ENCODE measurements around the gene PABPC5. TPM values are rescaled to one million over a fixed set of nuclear protein-coding genes. Genes with fewer than 3 reads are reported as not detected.

The PABPC5 gene
- total and polyA plus RNA-seq, 2 of the 8 experiments (the other 6 are each of a cell fraction or from before 2014, with no cell fraction given): 0.35 to 1.0 TPM

GRCh38 chrX:91389026-91389425 is 45.6 kb upstream of the PABPC5 start:
- Histone ChIP-seq H2BK20ac (ENCODE audit: low read length) (no peak overlapping the region), H3K4ac (replicated peaks; ENCODE audit: insufficient read length, low read depth, low read length) (no peak overlapping the region), H4K91ac (replicated peaks; ENCODE audit: insufficient read length, low read length) (no peak overlapping the region), H2AFZ (ENCODE audit: low read length) (no peak overlapping the region), H4K5ac (ENCODE audit: insufficient read length, low read depth, low read length) (no peak overlapping the region), H2BK12ac (ENCODE audit: low read depth, low read length) (no peak overlapping the region), H3K9me3 (ENCODE audit: insufficient read depth in 2 of 2, low read depth in 1 of 2, low read length in 1 of 2) (no peaks in the 10 kb centered on the region), H3K27me3 (replicated peaks in 1 of 4; ENCODE audit: control insufficient read depth in 3 of 4, extremely low read depth in 1 of 4, insufficient read depth in 3 of 4, low read length in 3 of 4) (no peaks in the 10 kb centered on the region), H2BK120ac (replicated peaks; ENCODE audit: low read depth, low read length) (no peak overlapping the region), H3K23me2 (ENCODE audit: low read depth, low read length) (no peaks in the 10 kb centered on the region), H3K4me2 (ENCODE audit: insufficient read depth in 1 of 2, low read depth in 2 of 2, low read length in 2 of 2) (no peak overlapping the region), H3K23ac (ENCODE audit: insufficient read length) (no peak overlapping the region), H3K14ac (ENCODE audit: insufficient read length) (no peak overlapping the region), H2BK15ac (ENCODE audit: low read length) (no peak overlapping the region), H3K9ac (replicated peaks in 1 of 4; ENCODE audit: extremely low read depth in 1 of 4, low read depth in 3 of 4, low read length in 3 of 4) (no peak overlapping the region), H2BK5ac (ENCODE audit: low read depth, low read length) (no peak overlapping the region), H2AK5ac (ENCODE audit: low read depth, low read length) (no peak overlapping the region), H3K18ac (ENCODE audit: extremely low read depth, low read length) (no peak overlapping the region), H3K36me3 (ENCODE audit: control insufficient read depth in 2 of 4, insufficient read depth in 4 of 4, low read length in 3 of 4) (no peaks in the 10 kb centered on the region), H3K79me2 (ENCODE audit: control insufficient read depth in 1 of 2, insufficient read depth in 2 of 2, low read length in 2 of 2) (no peaks in the 10 kb centered on the region), H3K56ac (replicated peaks; ENCODE audit: insufficient read length, low read depth, low read length) (no peak overlapping the region), H4K20me1 (replicated peaks in 1 of 2; ENCODE audit: control insufficient read depth in 1 of 2, insufficient read depth in 2 of 2, low read length in 2 of 2) (no peaks in the 10 kb centered on the region), H3K4me3 (ENCODE audit: extremely low read depth in 1 of 4, insufficient read depth in 2 of 4, low read depth in 3 of 4, low read length in 4 of 4) (no peak overlapping the region), H4K8ac (ENCODE audit: extremely low read depth, insufficient read depth, low read length) (no peak overlapping the region), H3K79me1 (ENCODE audit: low read depth, low read length) (no peaks in the 10 kb centered on the region), H3K4me1 (replicated peaks in 1 of 4; ENCODE audit: control insufficient read depth in 3 of 4, insufficient read depth in 4 of 4, low read length in 3 of 4) (no peaks in the 10 kb centered on the region), H3K27ac (ENCODE audit: low read depth, low read length) (no peak overlapping the region)
- ChIA-PET POLR2A (ENCODE audit: partially characterized antibody) (no interaction called here), CTCF (ENCODE audit: partially characterized antibody) (no interaction called here)
- FAIRE-seq: no peak
- no peak for DNase-seq (ENCODE audit: low read depth in 1 of 2, low spot score in 2 of 2)
- 97% methylated on average over 2 of the region's 2 CpGs; no CpG with 5 or more reads in 1 of the 2 experiments for WGBS, 2 experiments (ENCODE audit: extremely low coverage in 1 of 2, insufficient coverage in 1 of 2, insufficient read length in 1 of 2, insufficient replicate concordance in 2 of 2, low coverage in 1 of 2, low lambda C conversion rate in 2 of 2, missing lambda C conversion rate in 1 of 2)
- TF ChIP-seq CTBP2 (IDR thresholded peaks at IDR 0.05; ENCODE audit: borderline replicate concordance, insufficient read depth, insufficient read length, low read length): no peak
- TF ChIP-seq SIN3A (conservative IDR thresholded peaks at IDR 0.05 in 1 of 2, IDR thresholded peaks at IDR 0.05 in 1 of 2; ENCODE audit: low read depth in 1 of 2, low read length in 2 of 2): no peak
- no peak for TF ChIP-seq RXRA (IDR thresholded peaks at IDR 0.05; ENCODE audit: insufficient read depth, low read depth, low read length)
- no peak for TF ChIP-seq SP1 (IDR thresholded peaks at IDR 0.05; ENCODE audit: low read depth, low read length)
- TF ChIP-seq EGR1 (IDR thresholded peaks at IDR 0.05; ENCODE audit: borderline replicate concordance, low read depth, low read length): no peak
- TF ChIP-seq GABPA (IDR thresholded peaks at IDR 0.05; ENCODE audit: borderline replicate concordance, insufficient read depth, low read length): no peak
- TF ChIP-seq NRF1 (IDR thresholded peaks at IDR 0.05; ENCODE audit: low read depth, low read length): no peak
- no peak for TF ChIP-seq FOSL1 (IDR thresholded peaks at IDR 0.05; ENCODE audit: insufficient read depth, low read depth, low read length)
- no peak for TF ChIP-seq ATF3 (IDR thresholded peaks at IDR 0.05; ENCODE audit: insufficient read depth, low read depth, low read length)
- no peak for TF ChIP-seq CEBPB (IDR thresholded peaks at IDR 0.05; ENCODE audit: low read depth, low read length)
- no peak for TF ChIP-seq ATF2 (IDR thresholded peaks at IDR 0.05; ENCODE audit: low read length)
- TF ChIP-seq JUND (IDR thresholded peaks at IDR 0.05; ENCODE audit: low read length): no peak
